Upper lobe of left lung (tissue), 4 donors: ENCODE measurements around the gene ZNF341.
"Not testable (repeated sequence)": the region's sequence is repeated elsewhere in the genome, so short reads cannot be mapped to it uniquely, and the experiment has no call there.

Source experiments
- CTCF ChIP-seq, 6 experiments: fragments of 450-650 bp in 4 of 6; fragments of 200-600 bp in 2 of 6; sonication (generic) in 2 of 6; IDR thresholded peaks; one replicate each; pipeline ENCODE4 v1.5.1; 2016 to 2019; ENCODE audit warnings: antibody characterized with exemption in 6 of 6
- EP300 ChIP-seq, 4 donors: sonication (generic); formaldehyde crosslinking; IDR thresholded peaks; one replicate each; pipeline ENCODE4 v1.5.1; 2017; ENCODE audit warnings: antibody characterized with exemption in 4 of 4, control low read depth in 2 of 4

GRCh38 chr20:33755936-33756490 lies 24.2 kb downstream of the ZNF341 start:
- not testable (repeated sequence) for TF ChIP-seq CTCF, EP300 (IDR thresholded peaks at IDR 0.05)
